IPS-15b (cell line): Measurements from ENCODE around the gene PLA2R1.
"Not testable (repeated sequence)": the region's sequence is repeated elsewhere in the genome, so short reads cannot be mapped to it uniquely, and the experiment has no call there.

Experiments used
- H3K27me3 ChIP-seq: one replicate; pipeline ENCODE4 v1.6.1; 2013; ENCODE audit warnings: low read length; ENCODE audit not compliant: control insufficient read depth, insufficient read depth
- H3K36me3 ChIP-seq: one replicate; pipeline ENCODE4 v1.6.1; 2013; ENCODE audit warnings: low read length; ENCODE audit not compliant: control insufficient read depth, insufficient read depth
- H3K4me1 ChIP-seq: one replicate; pipeline ENCODE4 v1.6.1; 2013; ENCODE audit warnings: mild to moderate bottlenecking, low read length; ENCODE audit not compliant: control insufficient read depth, insufficient read depth
- H3K4me3 ChIP-seq: one replicate; pipeline ENCODE4 v1.5.1; 2013; ENCODE audit warnings: low read depth, low read length
- H3K9ac ChIP-seq: one replicate; pipeline ENCODE4 v1.6.1; 2013; ENCODE audit warnings: low read depth, mild to moderate bottlenecking, low read length
- H3K9me3 ChIP-seq: one replicate; pipeline ENCODE4 v1.6.1; 2013; ENCODE audit warnings: mild to moderate bottlenecking, low read length; ENCODE audit not compliant: control insufficient read depth, insufficient read depth

The PLA2R1 gene

GRCh38 chr2:159971365-159972152 lies 90.9 kb downstream of the PLA2R1 start:
- H3K4me1 ChIP-seq = no peaks in the 10 kb centered on the region
- no peaks in the 10 kb centered on the region for H3K36me3 ChIP-seq
- H3K4me3 ChIP-seq = no peak overlapping the region
- H3K27me3 ChIP-seq = no peaks in the 10 kb centered on the region
- no peak overlapping the region for H3K9ac ChIP-seq
- no peaks in the 10 kb centered on the region for H3K9me3 ChIP-seq

GRCh38 chr2:159970548-159970947 lies 91.9 kb downstream of the PLA2R1 start:
- H3K9me3 ChIP-seq, H3K9ac ChIP-seq, H3K27me3 ChIP-seq, H3K36me3 ChIP-seq, H3K4me3 ChIP-seq, H3K4me1 ChIP-seq: not testable (repeated sequence)

- Histone ChIP-seq H3K4me1 (no peaks in the 10 kb centered on the region), H3K9ac (no peak overlapping the region), H3K36me3 (no peaks in the 10 kb centered on the region), H3K27me3 (no peaks in the 10 kb centered on the region), H3K4me3 (no peak overlapping the region), H3K9me3 (no peaks in the 10 kb centered on the region)
Observed at GRCh38 chr2:159968279-159968900, 94.0 kb downstream of the PLA2R1 start.

- Histone ChIP-seq H3K36me3 (no peaks in the 10 kb centered on the region), H3K27me3 (no peaks in the 10 kb centered on the region), H3K4me3 (no peak overlapping the region), H3K9ac (no peak overlapping the region), H3K4me1 (peaks cover 10% of the 10 kb centered on the region), H3K9me3 (no peaks in the 10 kb centered on the region)
Observed at GRCh38 chr2:159963700-159964099, 98.7 kb downstream of the PLA2R1 start.

GRCh38 chr2:159962513-159962912 lies 99.9 kb downstream of the PLA2R1 start:
- not testable (repeated sequence) for H3K36me3 ChIP-seq, H3K4me1 ChIP-seq, H3K4me3 ChIP-seq, H3K27me3 ChIP-seq, H3K9me3 ChIP-seq, H3K9ac ChIP-seq

GRCh38 chr2:159961451-159961850 lies 101.0 kb downstream of the PLA2R1 start:
- H3K4me3 ChIP-seq = no peak overlapping the region
- no peaks in the 10 kb centered on the region for H3K9me3 ChIP-seq
- H3K27me3 ChIP-seq = no peaks in the 10 kb centered on the region
- no peaks in the 10 kb centered on the region for H3K36me3 ChIP-seq
- no peak overlapping the region for H3K9ac ChIP-seq
- H3K4me1 ChIP-seq = peaks cover 10% of the 10 kb centered on the region

DNA sequence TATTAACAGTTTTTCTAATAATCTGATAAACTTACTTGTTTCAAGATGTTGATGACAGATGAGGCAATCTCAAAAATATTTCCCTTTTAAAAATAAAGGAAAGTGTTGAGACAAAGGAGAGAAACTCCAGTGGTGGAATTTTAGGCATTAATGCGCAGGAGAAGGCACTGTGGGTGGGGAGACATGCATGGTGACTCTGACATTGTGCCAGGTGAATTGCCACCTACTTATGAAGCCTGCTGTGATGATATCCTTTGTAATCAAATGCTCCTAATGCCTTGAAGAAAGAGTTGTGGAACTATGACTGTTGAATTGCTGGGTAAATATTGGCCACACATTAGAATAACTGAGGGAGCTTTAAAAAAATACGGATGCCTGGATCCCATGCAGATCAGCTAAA lies 101.4 kb downstream of the PLA2R1 start:
- Histone ChIP-seq H3K4me1 (peaks cover 10% of the 10 kb centered on the region), H3K9ac (no peak overlapping the region), H3K9me3 (no peaks in the 10 kb centered on the region), H3K36me3 (no peaks in the 10 kb centered on the region), H3K4me3 (no peak overlapping the region), H3K27me3 (no peaks in the 10 kb centered on the region)

DNA sequence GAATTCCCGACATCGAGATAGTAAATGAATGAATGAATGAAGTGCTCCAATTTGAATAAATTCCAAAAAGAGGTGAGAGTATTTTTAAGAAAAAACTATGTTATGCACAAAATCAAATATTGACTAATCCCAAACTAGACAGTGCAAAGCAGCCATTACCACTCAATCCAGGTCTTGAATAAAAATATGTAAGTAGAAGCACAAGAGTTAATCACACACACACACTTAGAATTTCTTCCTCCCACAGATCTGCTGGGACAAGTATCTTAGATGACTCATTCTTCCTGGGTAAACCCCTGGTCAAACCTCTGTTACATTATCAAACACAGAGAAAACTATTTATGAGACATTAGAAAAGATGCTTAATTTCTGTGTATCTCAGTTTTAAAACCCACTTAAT lies 102.0 kb downstream of the PLA2R1 start:
- Histone ChIP-seq H3K9me3 (no peaks in the 10 kb centered on the region), H3K9ac (no peak overlapping the region), H3K4me1 (peaks cover 10% of the 10 kb centered on the region), H3K4me3 (no peak overlapping the region), H3K36me3 (no peaks in the 10 kb centered on the region), H3K27me3 (no peaks in the 10 kb centered on the region)

GRCh38 chr2:159959136-159959535 lies 103.3 kb downstream of the PLA2R1 start:
- Histone ChIP-seq H3K4me3 (no peak overlapping the region), H3K36me3 (no peaks in the 10 kb centered on the region), H3K27me3 (no peaks in the 10 kb centered on the region), H3K9me3 (no peaks in the 10 kb centered on the region), H3K4me1 (peaks cover 10% of the 10 kb centered on the region), H3K9ac (no peak overlapping the region)

DNA sequence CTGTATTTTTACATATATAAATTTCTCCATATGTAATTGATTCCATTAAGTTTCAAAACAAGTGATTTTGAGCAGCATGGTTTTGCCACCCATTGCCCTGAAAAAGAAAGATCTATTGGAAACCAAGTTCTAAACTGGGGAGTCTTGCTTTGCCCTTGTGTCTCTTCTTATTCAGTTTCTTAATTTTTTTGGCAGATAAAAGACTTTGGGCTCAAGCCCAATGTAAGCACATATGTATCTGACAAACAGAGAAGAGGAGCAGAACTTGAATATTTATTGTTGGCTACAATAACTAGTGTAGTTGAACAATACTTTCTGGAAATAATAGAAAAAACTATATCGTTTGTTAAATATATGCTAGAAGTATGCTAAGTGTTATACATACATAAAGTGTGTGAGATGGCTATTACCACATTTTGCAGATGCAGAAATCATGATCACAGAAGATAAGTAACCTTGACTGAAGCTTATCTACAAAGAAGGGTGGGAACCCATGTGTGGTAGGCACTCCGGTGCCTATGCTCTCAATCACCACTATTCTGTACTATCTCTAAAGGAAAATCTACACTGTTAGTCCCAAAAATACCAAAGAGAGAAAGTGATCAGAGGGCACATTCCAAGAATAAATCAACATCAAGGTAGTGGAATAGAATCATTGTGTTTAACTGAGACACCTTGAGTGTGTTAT lies 109.1 kb downstream of the PLA2R1 start:
- no peak overlapping the region for H3K9ac ChIP-seq
- no peaks in the 10 kb centered on the region for H3K4me1 ChIP-seq
- no peaks in the 10 kb centered on the region for H3K36me3 ChIP-seq
- no peaks in the 10 kb centered on the region for H3K27me3 ChIP-seq
- no peak overlapping the region for H3K4me3 ChIP-seq
- no peaks in the 10 kb centered on the region for H3K9me3 ChIP-seq

- H3K4me1 ChIP-seq = peaks cover 4% of the 10 kb centered on the region
- no peaks in the 10 kb centered on the region for H3K9me3 ChIP-seq
- no peaks in the 10 kb centered on the region for H3K27me3 ChIP-seq
- no peak overlapping the region for H3K4me3 ChIP-seq
- no peaks in the 10 kb centered on the region for H3K36me3 ChIP-seq
- no peak overlapping the region for H3K9ac ChIP-seq
Observed at GRCh38 chr2:159946326-159946999, 116.0 kb downstream of the PLA2R1 start.
